NOMO-1 treated with DMSO at 0.1 percent for 48 hours (cell line): ENCODE results near the gene MRPL28.
"Not testable (repeated sequence)": the region's sequence is repeated elsewhere in the genome, so short reads cannot be mapped to it uniquely, and the experiment has no call there.

Experiments used
- DNase-seq: peaks from one replicate; lab custom pipeline; 2025; ENCODE audit not compliant: unreplicated experiment; lab: John Stamatoyannopoulos, UW

MRPL28 gene

GRCh38 chr16:370443-370842 lies at the start of gene MRPL28:
TSS of gene MRPL28 (minus strand) at chr16:370538. CDS start at chr16:370218, 320 bp downstream.
- DNase-seq = peak; percentile 90

GRCh38 chr16:415170-415498 lies 44.8 kb upstream of the MRPL28 start:
- DNase-seq = not testable (repeated sequence)

DNA sequence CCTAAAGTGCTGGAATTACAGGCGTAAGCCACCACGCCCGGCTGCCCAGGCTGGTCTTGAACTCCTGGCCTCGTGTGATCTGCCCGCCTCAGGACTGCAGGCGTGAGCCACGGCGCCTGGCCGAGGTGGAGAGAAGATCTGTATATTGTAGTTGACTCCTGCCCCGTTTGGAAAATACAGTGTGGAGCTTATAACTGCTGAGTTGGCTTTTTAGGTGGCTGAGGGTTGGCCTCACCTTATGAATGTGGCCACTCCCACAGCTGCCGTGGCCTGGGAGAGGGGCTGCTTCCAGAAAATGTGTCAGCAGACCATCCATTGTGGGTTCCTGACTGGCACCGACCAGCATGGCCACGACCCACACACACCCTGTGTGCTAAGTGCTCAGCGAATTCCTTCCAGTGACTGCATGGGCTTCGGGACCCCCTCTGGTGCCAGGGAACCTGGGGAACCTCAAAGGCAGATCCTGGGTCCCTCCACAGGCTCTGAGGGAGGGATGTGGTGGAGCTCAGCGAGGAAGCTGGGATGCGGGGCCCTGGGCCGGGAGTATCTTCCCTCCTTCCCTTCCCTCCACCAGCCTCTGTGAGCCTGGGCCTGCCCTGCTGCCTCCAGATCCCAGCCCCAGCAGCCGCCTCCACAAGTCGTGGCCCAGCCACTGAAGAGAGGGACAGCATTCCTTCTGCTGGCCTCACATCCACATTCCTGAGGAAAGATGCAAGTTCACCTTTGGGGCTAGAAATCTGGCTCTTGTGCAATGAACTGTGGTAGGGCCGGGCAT lies 44.2 kb upstream of the MRPL28 start:
- DNase-seq = no peak

DNA sequence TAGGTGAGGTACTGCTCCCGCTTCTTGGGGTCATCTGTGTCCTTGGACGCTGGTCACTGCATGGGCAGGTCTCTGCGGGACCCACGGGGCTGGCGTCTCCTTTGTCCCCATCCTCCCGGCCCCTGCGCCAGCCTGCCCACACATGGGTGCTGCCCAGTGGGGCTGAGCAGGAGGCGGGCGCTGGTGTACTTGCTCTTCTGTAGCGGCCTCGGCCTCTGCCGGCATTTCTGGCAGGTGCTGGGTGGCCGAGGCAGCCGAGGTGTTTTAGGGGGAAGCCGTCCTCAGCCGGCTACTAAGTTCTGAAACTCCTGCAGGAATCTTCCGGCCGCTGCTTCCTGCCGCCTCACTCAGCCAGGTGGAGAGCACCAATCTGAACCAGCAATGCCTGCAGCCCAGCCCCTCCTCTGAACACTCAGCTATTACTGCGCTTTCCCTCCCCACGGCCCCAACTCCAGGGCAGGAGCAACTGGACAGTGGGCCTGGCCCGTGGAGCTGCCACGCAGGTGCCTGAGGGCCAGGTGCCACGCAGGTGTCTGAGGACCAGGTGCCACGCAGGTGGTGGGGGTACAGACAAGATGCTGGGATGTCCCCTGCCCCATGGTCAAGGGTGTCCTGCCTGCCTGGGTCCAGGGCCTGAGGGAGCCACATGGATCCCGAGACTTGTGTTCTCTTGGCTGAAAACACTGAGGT lies 41.4 kb upstream of the MRPL28 start:
- no peak for DNase-seq

DNA sequence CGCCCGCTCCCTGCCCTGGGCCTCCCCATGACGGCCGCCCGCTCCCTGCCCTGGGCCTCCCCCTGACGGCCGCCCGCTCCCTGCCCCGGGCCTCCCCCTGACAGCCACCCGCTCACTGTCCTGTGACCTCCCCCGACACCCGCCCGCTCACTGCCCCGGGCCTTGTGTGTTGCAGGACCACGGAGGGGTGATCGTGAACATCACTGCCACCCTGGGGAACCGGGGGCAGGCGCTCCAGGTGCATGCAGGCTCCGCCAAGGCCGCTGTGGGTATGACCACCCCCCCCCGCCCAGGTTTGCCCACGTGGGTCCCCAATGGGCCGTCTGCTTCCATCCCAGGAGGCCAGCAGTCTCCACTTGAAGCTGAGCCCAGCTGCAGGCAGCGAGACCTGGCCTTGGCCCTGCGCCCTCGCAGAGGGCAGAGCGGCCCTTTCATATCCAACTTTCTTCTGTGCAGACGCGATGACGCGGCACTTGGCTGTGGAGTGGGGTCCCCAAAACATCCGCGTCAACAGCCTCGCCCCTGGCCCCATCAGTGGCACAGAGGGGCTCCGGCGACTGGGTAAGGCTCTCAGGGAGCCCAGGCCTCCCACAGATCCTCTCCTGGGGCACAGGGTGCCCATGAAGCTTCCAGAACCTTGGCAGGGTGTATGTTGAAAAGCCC lies 40.3 kb upstream of the MRPL28 start:
- DNase-seq = no peak

GRCh38 chr16:407253-407652 lies 36.9 kb upstream of the MRPL28 start:
- DNase-seq = no peak

DNA sequence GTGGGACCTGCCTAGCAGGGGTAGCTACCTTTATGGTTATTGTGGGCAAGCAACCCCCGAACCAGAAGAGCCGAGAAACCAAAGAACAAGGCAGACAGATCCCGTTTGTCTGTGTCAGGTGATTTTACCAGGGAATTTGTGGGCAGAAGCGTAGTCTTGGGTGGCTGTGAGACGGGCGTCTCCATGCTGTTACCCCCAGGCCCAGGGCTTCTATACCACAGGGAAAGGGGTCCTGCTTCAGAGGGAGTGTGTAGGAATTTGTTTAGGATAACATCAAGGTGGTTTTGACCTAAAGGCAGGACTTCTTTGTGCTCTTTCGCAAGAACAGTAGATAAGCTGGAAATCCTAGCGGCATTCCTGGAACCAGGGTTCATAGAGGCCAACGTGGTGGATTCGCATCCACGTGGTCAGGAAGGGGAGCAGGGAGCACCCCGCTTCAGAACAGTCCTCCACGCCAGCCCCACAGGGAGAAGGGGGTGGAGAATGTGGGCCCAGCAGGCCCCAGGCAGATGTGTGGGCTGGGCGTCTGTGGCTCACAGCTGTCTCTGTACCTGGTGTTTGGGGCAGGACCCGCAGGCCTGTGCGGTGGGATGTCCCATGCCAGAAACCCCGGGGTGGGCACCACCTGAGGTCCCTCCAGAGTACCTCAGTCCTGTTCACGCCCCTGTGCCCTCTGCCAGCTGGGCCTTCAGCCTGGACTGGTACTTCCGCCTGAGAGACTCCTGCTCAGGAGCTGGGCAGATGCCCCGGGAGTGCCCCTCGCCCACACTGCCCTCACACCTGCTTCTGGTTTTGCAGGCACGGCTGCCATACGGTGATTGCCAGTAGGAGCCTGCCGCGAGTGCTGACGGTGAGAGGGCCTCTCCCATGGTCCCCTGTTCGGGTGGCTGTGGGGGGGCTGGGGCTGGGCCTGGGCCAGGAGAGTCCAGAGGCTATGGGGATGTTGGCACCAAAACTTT lies 35.5 kb upstream of the MRPL28 start:
- DNase-seq = no peak

DNA sequence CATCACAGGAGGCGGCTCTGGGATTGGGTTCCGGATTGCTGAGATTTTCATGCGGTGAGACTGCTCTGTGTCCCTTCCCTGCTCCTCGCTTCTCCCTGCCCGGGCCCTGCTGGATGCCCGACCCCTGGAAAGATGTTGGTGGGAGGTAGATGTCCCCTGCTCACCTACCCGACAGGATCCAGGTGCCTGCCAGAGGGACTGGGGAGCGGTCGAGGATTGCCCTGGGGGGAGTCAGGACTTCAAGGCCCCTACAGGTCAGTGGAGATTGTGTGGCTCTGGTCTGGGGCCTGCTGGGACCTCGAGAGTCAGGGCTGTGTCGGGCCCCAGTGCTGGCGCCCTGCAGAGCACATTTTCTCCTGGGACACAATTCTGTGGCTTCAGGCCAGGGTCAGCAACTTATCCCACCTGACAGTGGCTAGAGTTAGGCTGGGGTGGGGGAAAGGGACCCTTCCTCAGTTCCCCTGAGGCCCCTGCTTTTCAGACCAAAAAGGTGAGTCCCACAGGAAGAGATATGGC lies 34.7 kb upstream of the MRPL28 start:
- DNase-seq = no peak

DNA sequence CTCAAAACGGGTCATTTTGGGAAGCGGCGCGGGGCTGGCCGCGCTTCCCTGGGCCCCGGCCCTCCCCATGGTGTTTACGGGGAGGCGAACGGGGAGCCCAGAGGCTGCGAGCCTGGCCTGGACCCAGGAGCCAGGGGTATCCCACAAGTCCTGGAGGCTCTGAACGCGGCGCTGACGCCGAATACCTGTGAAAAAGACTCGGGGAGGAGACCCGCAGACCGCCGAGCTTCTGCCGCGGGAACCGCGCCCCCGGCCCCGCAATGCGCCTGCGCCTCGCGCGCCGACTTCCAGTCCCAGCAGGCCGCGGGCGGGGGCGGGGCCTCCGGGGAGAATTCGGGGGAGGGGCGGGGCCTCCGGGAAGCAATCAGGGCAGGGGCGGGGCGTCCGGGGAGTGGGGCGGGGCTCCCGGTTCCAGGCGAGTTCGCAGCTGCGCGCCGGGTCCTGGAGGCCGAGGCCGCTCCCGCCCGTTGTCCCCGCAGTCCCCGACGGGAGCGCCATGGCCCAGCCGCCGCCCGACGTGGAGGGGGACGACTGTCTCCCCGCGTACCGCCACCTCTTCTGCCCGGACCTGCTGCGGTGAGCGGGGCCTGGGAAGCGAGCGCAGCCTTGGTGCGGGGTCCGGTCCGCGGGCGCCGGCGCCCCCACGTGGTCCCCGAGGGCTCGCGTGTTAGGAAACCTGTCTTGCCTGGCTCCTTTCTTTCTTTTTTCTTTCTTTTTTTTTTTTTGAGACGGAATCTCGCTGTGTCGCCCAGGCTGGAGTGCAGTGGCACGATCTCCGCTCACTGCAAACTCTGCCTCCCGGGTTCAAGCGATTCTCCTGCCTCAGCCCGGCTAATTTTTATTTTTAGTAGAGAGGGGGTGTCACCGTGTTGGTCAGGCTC lies 31.4 kb upstream of the MRPL28 start, which contains the start of gene DECR2:
Gene DECR2 (plus strand): TSS at position 418 of the 881 bp plus-strand sequence. CDS start 79 bp downstream, at position 497.
- DNase-seq = peak; percentile 87

DNA sequence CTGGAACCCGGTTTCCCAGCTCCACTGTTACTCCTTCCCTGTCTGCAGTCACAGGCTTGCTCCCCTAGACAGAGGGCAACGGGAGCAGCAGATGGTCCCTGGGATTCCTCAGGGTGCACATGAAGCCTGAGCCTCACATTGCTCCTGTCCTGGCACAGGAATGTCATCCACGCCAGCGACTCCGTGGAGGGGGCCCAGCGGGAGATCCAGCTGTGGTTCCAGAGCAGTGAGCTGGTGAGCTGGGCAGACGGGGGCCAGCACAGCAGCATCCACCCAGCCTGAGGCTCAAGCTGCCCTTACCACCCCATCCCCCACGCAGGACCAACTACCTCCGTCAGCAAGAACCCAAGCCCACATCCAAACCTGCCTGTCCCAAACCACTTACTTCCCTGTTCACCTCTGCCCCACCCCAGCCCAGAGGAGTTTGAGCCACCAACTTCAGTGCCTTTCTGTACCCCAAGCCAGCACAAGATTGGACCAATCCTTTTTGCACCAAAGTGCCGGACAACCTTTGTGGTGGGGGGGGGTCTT lies 29.8 kb upstream of the MRPL28 start:
- no peak for DNase-seq

GRCh38 chr16:399340-400019 lies 29.1 kb upstream of the MRPL28 start:
- DNase-seq = no peak

- DNase-seq = no peak
Measured at GRCh38 chr16:398561-399339, 28.4 kb upstream of the MRPL28 start.

GRCh38 chr16:397736-398332 lies 27.5 kb upstream of the MRPL28 start:
- peak; percentile 38 for DNase-seq

DNA sequence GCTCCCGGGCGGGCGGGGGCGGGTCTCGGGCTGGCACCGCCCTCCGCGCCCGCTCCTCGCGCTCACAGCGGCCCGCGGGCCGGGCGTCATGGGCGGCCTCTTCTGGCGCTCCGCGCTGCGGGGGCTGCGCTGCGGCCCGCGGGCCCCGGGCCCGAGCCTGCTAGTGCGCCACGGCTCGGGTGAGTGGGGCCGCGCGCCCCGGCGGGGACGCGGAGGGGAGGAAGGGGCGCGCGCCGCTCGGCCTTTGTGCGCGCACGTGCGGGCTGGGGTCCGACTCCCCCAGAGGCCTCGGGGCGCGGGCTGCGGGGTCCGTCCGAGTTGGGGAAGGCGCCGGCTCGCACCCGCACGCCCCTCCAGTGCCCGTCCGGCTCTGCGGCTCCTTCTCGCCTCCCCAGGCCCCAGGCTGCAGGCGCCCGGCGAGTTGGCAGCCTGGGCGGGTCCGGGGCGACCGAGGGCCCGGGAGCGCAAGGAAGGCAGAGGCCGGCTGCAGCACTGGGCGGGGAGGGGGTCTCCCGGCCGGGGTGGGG lies 26.9 kb upstream of the MRPL28 start, which contains the start of gene NME4:
Gene NME4 (plus strand): TSS at position 65 of the 527 bp plus-strand sequence. CDS start 24 bp downstream, at position 89.
- peak; percentile 8 for DNase-seq

- DNase-seq = no peak
Measured at GRCh38 chr16:396605-397004, 26.3 kb upstream of the MRPL28 start.

- no peak for DNase-seq
Measured at GRCh38 chr16:396199-396598, 25.9 kb upstream of the MRPL28 start.

GRCh38 chr16:392450-393030 lies 22.2 kb upstream of the MRPL28 start:
- no peak for DNase-seq
